PC-3 (cell line): ENCODE data around the gene CLPTM1L. TPM values are rescaled to one million over a fixed set of nuclear protein-coding genes. Genes with fewer than 3 reads are reported as not detected.
"Not testable (repeated sequence)": the region's sequence is repeated elsewhere in the genome, so short reads cannot be mapped to it uniquely, and the experiment has no call there.

ENCODE experiments used
- ATAC-seq: fragments of 200-7000 bp; cut with Tn5 transposase; 2 replicates; pipeline ENCODE4 v1.9.1; 2020; ENCODE audit warnings: mild to moderate bottlenecking, moderate library complexity
- BruUV-seq: library from RNA; stranded (reverse); fragments of 400-500 nt; replicated peaks from 2 replicates; lab custom pipeline; 2021; lab: Mats Ljungman, UMichigan
- CTCF ChIA-PET: fragments of 300-600 bp; sonication (Branson Sonifier 250); formaldehyde crosslinking; loops from one replicate; lab custom pipeline; 2022; ENCODE audit warnings: antibody characterized with exemption; lab: Charles Lee
- POLR2A ChIA-PET: fragments of 300-600 bp; sonication (Branson Sonifier 250); formaldehyde crosslinking; loops from one replicate; lab custom pipeline; 2022; ENCODE audit warnings: antibody characterized with exemption; ENCODE audit not compliant: unreplicated experiment; lab: Charles Lee
- DNase-seq: peaks from one replicate; pipeline ENCODE4 v3.0.0-alpha.2; 2015
- H2AFZ ChIP-seq: fragments of 300-600 bp; sonication (generic); 2 replicates; pipeline ENCODE4 v1.6.0; 2016; ENCODE audit warnings: antibody characterized with exemption, low read length
- H3F3A ChIP-seq: fragments of 300-600 bp; sonication (generic); one replicate; pipeline ENCODE4 v1.6.0; 2017; ENCODE audit warnings: antibody characterized with exemption, low read length, control low read depth, mild to moderate bottlenecking; ENCODE audit not compliant: unreplicated experiment
- H3K27ac ChIP-seq: fragments of 300-600 bp; sonication (generic); 2 replicates; pipeline ENCODE4 v1.5.1; 2016; ENCODE audit warnings: mild to moderate bottlenecking, low read length
- H3K27me3 ChIP-seq: fragments of 300-600 bp; sonication (generic); 2 replicates; pipeline ENCODE4 v1.6.1; 2016; ENCODE audit warnings: low read length, mixed read lengths
- H3K36me3 ChIP-seq: fragments of 300-600 bp; sonication (generic); 2 replicates; pipeline ENCODE4 v1.6.1; 2016; ENCODE audit warnings: low read depth, mixed run types, low read length, mixed read lengths
- H3K4me1 ChIP-seq: fragments of 300-600 bp; sonication (generic); 2 replicates; pipeline ENCODE4 v1.5.1; 2016; ENCODE audit warnings: low read length; ENCODE audit not compliant: insufficient read depth
- H3K4me2 ChIP-seq: fragments of 300-600 bp; sonication (generic); 2 replicates; pipeline ENCODE4 v1.6.0; 2016; ENCODE audit warnings: low read length
- H3K4me3 ChIP-seq: fragments of 300-600 bp; sonication (generic); 2 replicates; pipeline ENCODE4 v1.5.1; 2016; ENCODE audit warnings: mild to moderate bottlenecking, low read length, mixed read lengths
- H3K79me2 ChIP-seq: fragments of 300-600 bp; sonication (generic); 2 replicates; pipeline ENCODE4 v1.6.1; 2017; ENCODE audit warnings: low read length, mixed read lengths
- H3K9ac ChIP-seq: fragments of 300-600 bp; sonication (generic); 2 replicates; pipeline ENCODE4 v1.6.0; 2016; ENCODE audit warnings: mild to moderate bottlenecking, low read length
- H3K9me2 ChIP-seq: fragments of 300-600 bp; sonication (generic); replicated peaks from 2 replicates; pipeline ENCODE4 v1.6.1; 2016; ENCODE audit warnings: mixed run types, low read length, mixed read lengths
- H3K9me3 ChIP-seq: fragments of 300-600 bp; sonication (generic); 2 replicates; pipeline ENCODE4 v1.6.1; 2016; ENCODE audit warnings: low read length, mixed read lengths
- H4K20me1 ChIP-seq: fragments of 300-600 bp; sonication (generic); 2 replicates; pipeline ENCODE4 v1.6.1; 2016; ENCODE audit warnings: low read length, mixed read lengths
- EZH2 ChIP-seq: fragments of 300-600 bp; sonication (generic); IDR thresholded peaks from one replicate; pipeline ENCODE4 v1.6.1; 2017; ENCODE audit warnings: antibody characterized with exemption, mild to moderate bottlenecking, low read length; ENCODE audit not compliant: unreplicated experiment
- EZH2phosphoT487 ChIP-seq: fragments of 300-600 bp; sonication (generic); IDR thresholded peaks from 2 replicates; pipeline ENCODE4 v1.6.1; 2018; ENCODE audit warnings: mild to moderate bottlenecking, antibody characterized with exemption, low read length, borderline replicate concordance
- intact Hi-C: fragments of 100-400 bp; cut with micrococcal nuclease; formaldehyde crosslinking; loops from 2 replicates; pipeline ENCODE4 v1.9.0; 2023
- total RNA-seq: library from RNA; depleted of rRNA; stranded (reverse); fragments of >200 nt; gene quantifications from 2 replicates; pipeline ENCODE4 v1.2.3, GENCODE V29; 2014
- TF ChIP-seq, protein P1 (sequence below): fragments of 300-600 bp; sonication (generic); conservative IDR thresholded peaks from 2 replicates; pipeline ENCODE4 v1.5.1; 2017; ENCODE audit warnings: antibody characterized with exemption, low read depth, mild to moderate bottlenecking, low read length

CLPTM1L gene
- total RNA-seq, 1 experiment from 2014 or later: 463 TPM

DNA sequence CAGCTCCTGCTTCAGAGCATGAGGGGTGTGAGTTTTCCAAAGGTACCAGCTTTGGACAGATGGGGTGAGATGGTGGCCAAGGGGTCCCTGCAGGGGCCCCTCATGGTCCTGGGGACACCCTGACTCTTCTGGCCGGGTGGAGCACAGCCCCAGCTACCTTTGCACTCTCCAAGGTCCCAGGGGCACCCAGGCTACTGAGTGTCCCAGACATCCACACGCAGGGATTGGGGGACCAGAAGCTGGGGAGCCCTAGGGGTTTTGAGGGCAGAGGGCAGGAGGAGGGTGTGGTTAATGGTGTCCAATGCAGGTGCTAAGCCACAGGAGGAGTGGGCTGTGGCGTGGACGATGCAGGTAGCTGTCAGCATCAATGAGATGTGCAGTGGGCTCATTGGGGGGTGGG, 16.0 kb upstream of the CLPTM1L start:
- peaks cover 74% of the 10 kb centered on the region for H3K27me3 ChIP-seq
- no peak overlapping the region for H3K4me2 ChIP-seq
- ATAC-seq (no peak), DNase-seq (no peak)
- H3K27ac ChIP-seq: no peak overlapping the region
- intact Hi-C loops: no loop called here
- no peaks in the 10 kb centered on the region for H3K79me2 ChIP-seq
- ChIA-PET CTCF (no interaction called here), POLR2A (no interaction called here)
- no peak overlapping the region for H3K9ac ChIP-seq
- H4K20me1 ChIP-seq: no peaks in the 10 kb centered on the region
- H3F3A ChIP-seq: no peaks in the 10 kb centered on the region
- no peak overlapping the region for H3K4me3 ChIP-seq
- no peaks in the 10 kb centered on the region for H3K9me2 ChIP-seq
- no peaks in the 10 kb centered on the region for H3K36me3 ChIP-seq
- no peaks in the 10 kb centered on the region for H3K4me1 ChIP-seq
- TF ChIP-seq EZH2phosphoT487 (no peak), EZH2 (no peak)
- TF ChIP-seq, protein P1, sequence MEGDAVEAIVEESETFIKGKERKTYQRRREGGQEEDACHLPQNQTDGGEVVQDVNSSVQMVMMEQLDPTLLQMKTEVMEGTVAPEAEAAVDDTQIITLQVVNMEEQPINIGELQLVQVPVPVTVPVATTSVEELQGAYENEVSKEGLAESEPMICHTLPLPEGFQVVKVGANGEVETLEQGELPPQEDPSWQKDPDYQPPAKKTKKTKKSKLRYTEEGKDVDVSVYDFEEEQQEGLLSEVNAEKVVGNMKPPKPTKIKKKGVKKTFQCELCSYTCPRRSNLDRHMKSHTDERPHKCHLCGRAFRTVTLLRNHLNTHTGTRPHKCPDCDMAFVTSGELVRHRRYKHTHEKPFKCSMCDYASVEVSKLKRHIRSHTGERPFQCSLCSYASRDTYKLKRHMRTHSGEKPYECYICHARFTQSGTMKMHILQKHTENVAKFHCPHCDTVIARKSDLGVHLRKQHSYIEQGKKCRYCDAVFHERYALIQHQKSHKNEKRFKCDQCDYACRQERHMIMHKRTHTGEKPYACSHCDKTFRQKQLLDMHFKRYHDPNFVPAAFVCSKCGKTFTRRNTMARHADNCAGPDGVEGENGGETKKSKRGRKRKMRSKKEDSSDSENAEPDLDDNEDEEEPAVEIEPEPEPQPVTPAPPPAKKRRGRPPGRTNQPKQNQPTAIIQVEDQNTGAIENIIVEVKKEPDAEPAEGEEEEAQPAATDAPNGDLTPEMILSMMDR: no peak
- no peaks in the 10 kb centered on the region for H3K9me3 ChIP-seq
- H2AFZ ChIP-seq: no peak overlapping the region
- no TSS peak for BruUV-seq

DNA sequence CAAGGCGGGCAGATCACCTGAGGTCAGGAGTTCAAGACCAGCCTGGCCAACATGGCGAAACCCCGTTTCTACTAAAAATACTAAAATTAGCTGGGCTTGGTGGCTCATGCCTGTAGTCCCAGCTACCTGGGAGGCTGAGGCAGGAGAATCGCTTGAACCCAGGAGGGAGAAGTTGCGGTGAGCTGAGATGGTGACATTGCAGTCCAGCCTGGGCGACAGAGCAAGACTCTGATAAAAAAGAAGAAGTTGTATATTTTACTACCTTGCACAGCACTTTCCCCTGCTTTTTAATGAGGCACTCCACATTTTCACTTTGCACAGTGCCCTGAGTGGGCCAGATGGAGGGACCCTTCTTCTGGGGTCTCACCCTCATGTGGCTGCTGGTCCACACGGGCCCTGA, 15.5 kb upstream of the CLPTM1L start:
- H3K9me3 ChIP-seq, H3K27ac ChIP-seq, H4K20me1 ChIP-seq, H3K36me3 ChIP-seq, H3K9me2 ChIP-seq, ATAC-seq, H3K4me1 ChIP-seq, intact Hi-C loops, H3F3A ChIP-seq, H3K4me3 ChIP-seq, POLR2A ChIA-PET, H3K79me2 ChIP-seq, CTCF ChIA-PET, DNase-seq, H2AFZ ChIP-seq, H3K4me2 ChIP-seq, BruUV-seq, H3K9ac ChIP-seq: not testable (repeated sequence)
- H3K27me3 ChIP-seq: peaks cover 75% of the 10 kb centered on the region

DNA sequence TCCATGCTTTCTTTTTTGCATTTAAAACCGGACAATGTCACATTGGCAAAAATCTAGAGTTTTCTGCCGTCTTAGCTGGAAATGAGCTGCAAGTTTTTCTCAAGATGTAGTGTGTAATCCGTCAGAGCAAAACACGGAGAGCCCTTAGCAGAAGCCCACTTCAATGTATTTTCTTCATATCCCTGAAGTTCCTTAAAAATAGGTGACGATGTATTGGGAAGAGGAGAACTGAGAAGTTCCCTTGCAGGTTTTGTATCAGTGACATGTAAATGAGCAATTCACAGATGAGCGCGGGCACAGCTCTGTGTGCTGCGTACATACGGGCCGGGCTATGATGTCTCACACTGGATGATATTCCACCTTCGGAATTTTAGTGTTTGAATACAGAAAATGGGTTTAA, 14.8 kb upstream of the CLPTM1L start:
- no peaks in the 10 kb centered on the region for H3K9me3 ChIP-seq
- H3K4me2 ChIP-seq: no peak overlapping the region
- H3K79me2 ChIP-seq: no peaks in the 10 kb centered on the region
- ChIA-PET POLR2A (no interaction called here), CTCF (no interaction called here)
- intact Hi-C loops: no loop called here
- TF ChIP-seq, protein P1: no peak
- no peak for TF ChIP-seq EZH2phosphoT487
- TF ChIP-seq EZH2: no peak
- no peaks in the 10 kb centered on the region for H3K36me3 ChIP-seq
- DNase-seq (no peak), ATAC-seq (no peak)
- no peaks in the 10 kb centered on the region for H3K9me2 ChIP-seq
- no TSS peak for BruUV-seq
- peaks cover 75% of the 10 kb centered on the region for H3K27me3 ChIP-seq
- H4K20me1 ChIP-seq: no peaks in the 10 kb centered on the region
- no peak overlapping the region for H2AFZ ChIP-seq
- H3K4me1 ChIP-seq: no peaks in the 10 kb centered on the region
- H3K9ac ChIP-seq: no peak overlapping the region
- H3K4me3 ChIP-seq: no peak overlapping the region
- H3F3A ChIP-seq: no peaks in the 10 kb centered on the region
- no peak overlapping the region for H3K27ac ChIP-seq
